ENCODE data around the gene RPS24.
"Not testable (repeated sequence)": the region's sequence is repeated elsewhere in the genome, so short reads cannot be mapped to it uniquely, and the experiment has no call there.

Gene RPS24

GRCh38 chr10:78053211-78053868 lies 19.7 kb downstream of the RPS24 start:
- DNase-seq (ENCODE audit: low read depth), result no peak

- DNase-seq (ENCODE audit: low read depth), result no peak
These were observed 24.9 kb downstream of the RPS24 start for GRCh38 chr10:78058562-78058961.

- no peak for DNase-seq (ENCODE audit: low read depth)
These were observed 26.4 kb downstream of the RPS24 start for GRCh38 chr10:78059906-78060702.

GRCh38 chr10:78062296-78062695 lies 28.6 kb downstream of the RPS24 start:
- DNase-seq (ENCODE audit: low read depth), result no peak

- no peak for DNase-seq (ENCODE audit: low read depth)
These were observed 29.6 kb downstream of the RPS24 start for GRCh38 chr10:78063236-78063635.

- not testable (repeated sequence) for DNase-seq (ENCODE audit: low read depth)
These were observed 31.3 kb downstream of the RPS24 start for GRCh38 chr10:78064919-78065318.

GRCh38 chr10:78065611-78066010 lies 31.9 kb downstream of the RPS24 start:
- DNase-seq (ENCODE audit: low read depth), result no peak

GRCh38 chr10:78066012-78066411 lies 32.3 kb downstream of the RPS24 start:
- DNase-seq (ENCODE audit: low read depth), result no peak

GRCh38 chr10:78066728-78067430 lies 33.2 kb downstream of the RPS24 start:
- DNase-seq (ENCODE audit: low read depth), result no peak

GRCh38 chr10:78069151-78069550 lies 35.5 kb downstream of the RPS24 start:
- DNase-seq (ENCODE audit: low read depth), result no peak

GRCh38 chr10:78070064-78070463 lies 36.4 kb downstream of the RPS24 start:
- DNase-seq (ENCODE audit: low read depth), result not testable (repeated sequence)

GRCh38 chr10:78070726-78071125 lies 37.1 kb downstream of the RPS24 start:
- no peak for DNase-seq (ENCODE audit: low read depth)

GRCh38 chr10:78071140-78071856 lies 37.6 kb downstream of the RPS24 start:
- DNase-seq (ENCODE audit: low read depth), result no peak

GRCh38 chr10:78071857-78072179 lies 38.2 kb downstream of the RPS24 start:
- no peak for DNase-seq (ENCODE audit: low read depth)

- DNase-seq (ENCODE audit: low read depth), result no peak
These were observed 38.8 kb downstream of the RPS24 start for GRCh38 chr10:78072504-78072903.

- not testable (repeated sequence) for DNase-seq (ENCODE audit: low read depth)
These were observed 42.1 kb downstream of the RPS24 start for GRCh38 chr10:78075806-78076205.

GRCh38 chr10:78078539-78079330 lies 45.1 kb downstream of the RPS24 start:
- DNase-seq (ENCODE audit: low read depth), result no peak

- no peak for DNase-seq (ENCODE audit: low read depth)
These were observed 45.7 kb downstream of the RPS24 start for GRCh38 chr10:78079411-78079810.

GRCh38 chr10:78081292-78081691 lies 47.6 kb downstream of the RPS24 start:
- no peak for DNase-seq (ENCODE audit: low read depth)

- no peak for DNase-seq (ENCODE audit: low read depth)
These were observed 49.0 kb downstream of the RPS24 start for GRCh38 chr10:78082636-78083035.

All from stimulated activated CD8-positive, alpha-beta memory T cell treated with anti-CD3 and anti-CD28 coated beads, Interleukin-12 subunit alpha, Interleukin-12 subunit beta, amount 100 ng/mL, for 4 hours (primary cell).